SK-N-SH treated with all-trans-retinoic acid at 6 μM for 48 hours (cell line): Measurements from ENCODE around the gene PAM16.

Experiments
- ATAC-seq: fragments of 200-7000 bp; cut with Tn5 transposase; 3 replicates; pipeline ENCODE4 v1.9.1; 2020; ENCODE audit warnings: mild to moderate bottlenecking, moderate library complexity
- ARNTL ChIP-seq: fragments of 450-650 bp; formaldehyde crosslinking; IDR thresholded peaks from 2 replicates; pipeline ENCODE4 v1.5.0; 2020; ENCODE audit warnings: low read depth, mild to moderate bottlenecking, moderate library complexity, borderline replicate concordance
- BACH2 ChIP-seq: fragments of 250-450 bp; sonication (Bioruptor Pico); IDR thresholded peaks from 2 replicates; pipeline ENCODE4 v1.9.0; 2021; ENCODE audit warnings: mild to moderate bottlenecking, borderline replicate concordance
- CREB5 ChIP-seq: fragments of 250-450 bp; sonication (Bioruptor Pico); IDR thresholded peaks from 2 replicates; pipeline ENCODE4 v1.5.1; 2020; ENCODE audit warnings: low read depth, mild to moderate bottlenecking, moderate library complexity
- CSDC2 ChIP-seq: fragments of 250-450 bp; sonication (Bioruptor Pico); IDR thresholded peaks from 2 replicates; pipeline ENCODE4 v1.5.0; 2020; ENCODE audit warnings: mild to moderate bottlenecking, moderate library complexity
- CSRNP3 ChIP-seq: fragments of 250-450 bp; sonication (Bioruptor Pico); IDR thresholded peaks from 2 replicates; pipeline ENCODE4 v1.5.1; 2021; ENCODE audit warnings: mild to moderate bottlenecking, moderate library complexity
- ESRRG ChIP-seq: fragments of 250-450 bp; sonication (Bioruptor Pico); IDR thresholded peaks from 2 replicates; pipeline ENCODE4 v1.6.1; 2021; ENCODE audit warnings: mild to moderate bottlenecking
- GLIS3 ChIP-seq: fragments of 250-450 bp; sonication (Bioruptor Pico); IDR thresholded peaks from 2 replicates; pipeline ENCODE4 v1.5.0; 2020; ENCODE audit warnings: mild to moderate bottlenecking, moderate library complexity
- OSR1 ChIP-seq: fragments of 250-450 bp; sonication (Bioruptor Pico); IDR thresholded peaks from 2 replicates; pipeline ENCODE4 v1.8.0; 2022; ENCODE audit warnings: moderate library complexity, mild to moderate bottlenecking, inconsistent platforms
- PATZ1 ChIP-seq: fragments of 250-450 bp; sonication (Bioruptor Pico); IDR thresholded peaks from 2 replicates; pipeline ENCODE4 v1.8.0; 2020; ENCODE audit warnings: mild to moderate bottlenecking, moderate library complexity, borderline replicate concordance
- POU6F1 ChIP-seq: fragments of 250-450 bp; sonication (Bioruptor Pico); IDR thresholded peaks from 2 replicates; pipeline ENCODE4 v1.8.0; 2021; ENCODE audit warnings: low read depth, mild to moderate bottlenecking, moderate library complexity, borderline replicate concordance
- RARB ChIP-seq: fragments of 250-450 bp; sonication (Bioruptor Pico); IDR thresholded peaks from 2 replicates; pipeline ENCODE4 v1.8.0; 2021; ENCODE audit warnings: mild to moderate bottlenecking, moderate library complexity
- SNAI2 ChIP-seq: fragments of 250-450 bp; sonication (Bioruptor Pico); IDR thresholded peaks from 2 replicates; pipeline ENCODE4 v1.5.0; 2020; ENCODE audit warnings: mild to moderate bottlenecking, moderate library complexity
- TCF4 ChIP-seq: fragments of 250-450 bp; sonication (Bioruptor Pico); IDR thresholded peaks from 2 replicates; pipeline ENCODE4 v1.8.0; 2021; ENCODE audit warnings: mild to moderate bottlenecking, moderate library complexity, borderline replicate concordance
- TOX ChIP-seq: fragments of 250-450 bp; sonication (Bioruptor Pico); IDR thresholded peaks from 2 replicates; pipeline ENCODE4 v1.8.0; 2021; ENCODE audit warnings: mild to moderate bottlenecking, moderate library complexity, borderline replicate concordance
- TSHZ2 ChIP-seq: fragments of 250-450 bp; sonication (Bioruptor Pico); IDR thresholded peaks from 2 replicates; pipeline ENCODE4 v1.5.0; 2020; ENCODE audit warnings: mild to moderate bottlenecking, moderate library complexity
- ZC3H10 ChIP-seq: fragments of 250-450 bp; sonication (Bioruptor Pico); IDR thresholded peaks from 2 replicates; pipeline ENCODE4 v1.5.1; 2021; ENCODE audit warnings: mild to moderate bottlenecking, moderate library complexity
- ZFP3 ChIP-seq: fragments of 250-450 bp; sonication (Bioruptor Pico); IDR thresholded peaks from 2 replicates; pipeline ENCODE4 v1.5.0; 2020; ENCODE audit warnings: mild to moderate bottlenecking, moderate library complexity
- ZFP30 ChIP-seq: fragments of 450-650 bp; formaldehyde crosslinking; IDR thresholded peaks from 2 replicates; pipeline ENCODE4 v1.5.0; 2022; ENCODE audit warnings: mild to moderate bottlenecking, moderate library complexity
- ZNF70 ChIP-seq: fragments of 450-650 bp; formaldehyde crosslinking; IDR thresholded peaks from 2 replicates; pipeline ENCODE4 v1.5.0; 2020; ENCODE audit warnings: mild to moderate bottlenecking, moderate library complexity
- ZNF8 ChIP-seq: fragments of 450-650 bp; formaldehyde crosslinking; IDR thresholded peaks from 2 replicates; pipeline ENCODE4 v1.5.0; 2020; ENCODE audit warnings: mild to moderate bottlenecking, moderate library complexity

The PAM16 gene

GRCh38 chr16:4323071-4323844 lies 27.9 kb downstream of the PAM16 start:
- TF ChIP-seq ESRRG (no peak), ARNTL (CRISPR knock-in tag) (no peak), ZFP3 (no peak), TSHZ2 (CRISPR knock-in tag) (no peak), TCF4 (CRISPR knock-in tag) (no peak), CREB5 (no peak), BACH2 (CRISPR knock-in tag) (no peak), OSR1 (CRISPR knock-in tag) (no peak)
- TF ChIP-seq, all 23 proteins: peak for 0
- ATAC-seq = no peak

GRCh38 chr16:4322121-4323052 lies 28.7 kb downstream of the PAM16 start:
- no peak for ATAC-seq
- TF ChIP-seq ZC3H10 (CRISPR knock-in tag) = no peak
- no peak for TF ChIP-seq SNAI2
- no peak for TF ChIP-seq TCF4 (CRISPR knock-in tag)
- TF ChIP-seq TSHZ2 (CRISPR knock-in tag) = no peak
- no peak for TF ChIP-seq ARNTL (CRISPR knock-in tag)
- no peak for TF ChIP-seq ESRRG
- no peak for TF ChIP-seq POU6F1 (CRISPR knock-in tag)
- no peak for TF ChIP-seq GLIS3 (CRISPR knock-in tag)
- no peak for TF ChIP-seq ZNF70 (CRISPR knock-in tag)
- no peak for TF ChIP-seq ZFP3
- no peak for TF ChIP-seq BACH2 (CRISPR knock-in tag)
- no peak for TF ChIP-seq CSRNP3 (CRISPR knock-in tag)
- TF ChIP-seq PATZ1 (CRISPR knock-in tag) = no peak
- no peak for TF ChIP-seq ZFP30 (CRISPR knock-in tag)
- TF ChIP-seq CSDC2 = no peak
- TF ChIP-seq RARB (CRISPR knock-in tag) = no peak
- TF ChIP-seq CREB5 = no peak
- no peak for TF ChIP-seq ZNF8
- TF ChIP-seq TOX (CRISPR knock-in tag) = no peak
